Cardiac septum (tissue), 1 donor: ENCODE data around the gene SRXN1. TPM values are rescaled to one million over a fixed set of nuclear protein-coding genes. Genes with fewer than 3 reads are reported as not detected.
"Not testable (repeated sequence)": the region's sequence is repeated elsewhere in the genome, so short reads cannot be mapped to it uniquely, and the experiment has no call there.

Experiments used
- DNase-seq: peaks from one replicate; pipeline ENCODE4 v3.0.0-alpha.2; 2020; ENCODE audit warnings: low spot score
- intact Hi-C: fragments of 100-400 bp; cut with DNase I; formaldehyde crosslinking; loops from one replicate; pipeline ENCODE4 v1.14.0; 2022
- total RNA-seq: library from RNA; stranded (reverse); fragmentation: NEBNext Ultra II Directional; extraction: Animal tissue kit (Norgen Biotek cat#: 25700); gene quantifications from one replicate; pipeline ENCODE4 v1.2.1, GENCODE V29; 2021
- donor health status: DM: no; HTN: no; CAD: no.

SRXN1 gene
- total RNA-seq, 1 donor from 2014 or later = 38.4 TPM

GRCh38 chr20:642398-643174, 10.4 kb downstream of the SRXN1 start:
- no peak for DNase-seq
- intact Hi-C loops = no loop called here

GRCh38 chr20:642013-642397, 11.0 kb downstream of the SRXN1 start:
- DNase-seq, intact Hi-C loops: not testable (repeated sequence)

GRCh38 chr20:641516-641875, 11.5 kb downstream of the SRXN1 start:
- intact Hi-C loops = no loop called here
- DNase-seq = no peak

GRCh38 chr20:640674-641515, 12.1 kb downstream of the SRXN1 start:
- DNase-seq = no peak
- intact Hi-C loops = no loop called here

- intact Hi-C loops = no loop called here
- no peak for DNase-seq
These were observed 14.4 kb downstream of the SRXN1 start for GRCh38 chr20:638579-638978.

- intact Hi-C loops = no loop called here
- no peak for DNase-seq
These were observed 15.4 kb downstream of the SRXN1 start for GRCh38 chr20:637559-637958.

- intact Hi-C loops = no loop called here
- DNase-seq = no peak
These were observed 17.1 kb downstream of the SRXN1 start for GRCh38 chr20:635893-636338.

GRCh38 chr20:635028-635892, 17.7 kb downstream of the SRXN1 start:
- DNase-seq = no peak
- intact Hi-C loops = no loop called here

GRCh38 chr20:634148-634925, 18.7 kb downstream of the SRXN1 start:
- no peak for DNase-seq
- intact Hi-C loops = no loop called here

GRCh38 chr20:631101-631500, 21.9 kb downstream of the SRXN1 start:
- DNase-seq = no peak
- intact Hi-C loops = no loop called here

GRCh38 chr20:626579-626978, 26.4 kb downstream of the SRXN1 start:
- DNase-seq = no peak
- intact Hi-C loops = no loop called here

GRCh38 chr20:625360-625932, 27.6 kb downstream of the SRXN1 start:
- intact Hi-C loops = no loop called here
- no peak for DNase-seq

- intact Hi-C loops = no loop called here
- no peak for DNase-seq
These were observed 29.3 kb downstream of the SRXN1 start for GRCh38 chr20:623704-624103.

GRCh38 chr20:623021-623420, 30.0 kb downstream of the SRXN1 start:
- intact Hi-C loops = no loop called here
- no peak for DNase-seq

GRCh38 chr20:622161-622560, 30.8 kb downstream of the SRXN1 start:
- intact Hi-C loops = no loop called here

GRCh38 chr20:621125-621756, 31.8 kb downstream of the SRXN1 start:
- intact Hi-C loops = no loop called here
- no peak for DNase-seq

More at GRCh38 chr20:622161-622560, 30.8 kb downstream of the SRXN1 start:
- no peak for DNase-seq

- intact Hi-C loops = no loop called here
- DNase-seq = no peak
These were observed 32.8 kb downstream of the SRXN1 start for GRCh38 chr20:620246-620645.

GRCh38 chr20:618980-619379, 34.0 kb downstream of the SRXN1 start:
- intact Hi-C loops = no loop called here
- no peak for DNase-seq
